Measurements from ENCODE around the gene ZNF668. TPM values are rescaled to one million over a fixed set of nuclear protein-coding genes. Genes with fewer than 3 reads are reported as not detected.

The ZNF668 gene
- polyA plus RNA-seq, 2 of the 4 experiments (the other 2 are of a cell fraction) = 4.7 to 10.7 TPM

GRCh38 chr16:31092330-31092729 lies 18.3 kb upstream of the ZNF668 start:
- peaks cover 11% of the 10 kb centered on the region; the same call in 2 of the 3 replicates for H3K4me1 ChIP-seq
- no peak overlapping the region for H3K4me2 ChIP-seq
- DNase-seq (ENCODE audit: low read depth in 1 of 2, low spot score in 1 of 2) (no peak), FAIRE-seq (no peak), ATAC-seq (no peak)
- ChIA-PET POLR2A (interaction anchor here (1.1 to 2.2 kb wide), 5 partner anchors 17 to 107 kb away, joined by 3 to 8 read pairs (median 7); partner anchors contain the start of genes HSD3B7, KAT8, ZNF646 and ZNF668), CTCF (interaction anchor here (1.0 to 12.6 kb wide), 3 partner anchors 51 to 139 kb away, joined by 4 to 97 read pairs (median 5); partner anchors contain the start of gene HSD3B7)
- no peak overlapping the region for H3K4me3 ChIP-seq
- WGBS (ENCODE audit: missing lambda C conversion rate) = 94% methylated on average over 5 of the region's 5 CpGs
- TF ChIP-seq HEYL (CRISPR knock-in tag; IDR thresholded peaks at IDR 0.05) = no peak
- no peak for TF ChIP-seq CTCF (IDR thresholded peaks at IDR 0.05)
- no peak for TF ChIP-seq ZSCAN20 (CRISPR knock-in tag; IDR thresholded peaks at IDR 0.05)
- no peak for TF ChIP-seq SREBF2 (IDR thresholded peaks at IDR 0.05)
- TF ChIP-seq HOXB5 (CRISPR knock-in tag; IDR thresholded peaks at IDR 0.05) = no peak
- no peak for TF ChIP-seq MAFK (IDR thresholded peaks at IDR 0.05; ENCODE audit: partially characterized antibody)
- no peaks in the 10 kb centered on the region for H3K9me3 ChIP-seq
- H3K27ac ChIP-seq = no peak overlapping the region

DNA sequence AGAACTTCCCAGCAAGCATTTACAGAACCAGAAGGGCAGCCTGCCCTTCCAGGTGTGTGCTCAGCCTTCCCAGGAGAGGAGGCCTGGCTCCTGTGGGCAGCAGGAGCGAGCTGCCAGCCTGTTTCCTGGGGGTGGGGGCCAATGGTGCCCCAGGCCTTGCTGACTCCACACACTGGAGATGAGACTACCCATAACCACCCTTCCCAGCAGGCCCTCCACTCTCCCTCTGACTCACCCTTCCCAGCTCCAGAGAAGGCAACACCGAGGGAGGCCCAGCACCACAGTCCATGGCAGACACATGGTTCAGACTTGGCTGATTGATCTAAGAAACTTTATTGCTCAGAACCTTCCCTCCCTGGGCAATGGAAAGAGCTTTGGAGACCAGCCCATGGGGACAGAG lies 16.5 kb upstream of the ZNF668 start:
- Histone ChIP-seq H3K4me3 (no peak overlapping the region), H3K4me1 (peaks cover 11% of the 10 kb centered on the region; the same call in 2 of the 3 replicates), H3K4me2 (no peak overlapping the region), H3K9me3 (no peaks in the 10 kb centered on the region), H3K27ac (no peak overlapping the region)
- ATAC-seq (no peak), FAIRE-seq (no peak), DNase-seq (ENCODE audit: low read depth in 1 of 2, low spot score in 1 of 2) (no peak)
- TF ChIP-seq HMGXB4 (CRISPR knock-in tag; IDR thresholded peaks at IDR 0.05; ENCODE audit: borderline replicate concordance) = no peak
- TF ChIP-seq EHMT2 (IDR thresholded peaks at IDR 0.05; ENCODE audit: low read depth) = no peak
- no peak for TF ChIP-seq HOXA7 (CRISPR knock-in tag; IDR thresholded peaks at IDR 0.05)
- TF ChIP-seq, protein P1, sequence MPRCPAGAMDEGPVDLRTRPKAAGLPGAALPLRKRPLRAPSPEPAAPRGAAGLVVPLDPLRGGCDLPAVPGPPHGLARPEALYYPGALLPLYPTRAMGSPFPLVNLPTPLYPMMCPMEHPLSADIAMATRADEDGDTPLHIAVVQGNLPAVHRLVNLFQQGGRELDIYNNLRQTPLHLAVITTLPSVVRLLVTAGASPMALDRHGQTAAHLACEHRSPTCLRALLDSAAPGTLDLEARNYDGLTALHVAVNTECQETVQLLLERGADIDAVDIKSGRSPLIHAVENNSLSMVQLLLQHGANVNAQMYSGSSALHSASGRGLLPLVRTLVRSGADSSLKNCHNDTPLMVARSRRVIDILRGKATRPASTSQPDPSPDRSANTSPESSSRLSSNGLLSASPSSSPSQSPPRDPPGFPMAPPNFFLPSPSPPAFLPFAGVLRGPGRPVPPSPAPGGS (IDR thresholded peaks at IDR 0.05) = no peak
- TF ChIP-seq KDM1A (IDR thresholded peaks at IDR 0.05; ENCODE audit: low read depth) = no peak
- no peak for TF ChIP-seq NFE2L2 (conservative IDR thresholded peaks at IDR 0.05; ENCODE audit: low read length)
- no peak for TF ChIP-seq JUN (IDR thresholded peaks at IDR 0.05)
- no peak for TF ChIP-seq FOSL2 (IDR thresholded peaks at IDR 0.05)
- no peak for TF ChIP-seq FOSL2 (CRISPR knock-in tag; IDR thresholded peaks at IDR 0.05)
- no peak for TF ChIP-seq SREBF2 (IDR thresholded peaks at IDR 0.05)
- no peak for TF ChIP-seq FOXS1 (CRISPR knock-in tag; IDR thresholded peaks at IDR 0.05)
- TF ChIP-seq ZFP36 (IDR thresholded peaks at IDR 0.05; ENCODE audit: borderline replicate concordance, partially characterized antibody) = no peak
- POLR2A ChIA-PET = no interaction called here
- CTCF ChIA-PET = interaction anchor here (1.0 to 12.6 kb wide), 3 partner anchors 10 to 107 kb away, joined by 3 to 97 read pairs (median 3); partner anchors contain the start of genes HSD3B7, ZNF646 and ZNF668
- 69% methylated on average over 2 of the region's 2 CpGs for WGBS (ENCODE audit: missing lambda C conversion rate)

- 96% methylated on average over 7 of the region's 8 CpGs for WGBS (ENCODE audit: missing lambda C conversion rate)
- Histone ChIP-seq H3K27ac (no peak overlapping the region), H3K9me3 (no peaks in the 10 kb centered on the region), H3K4me1 (peaks cover 11% of the 10 kb centered on the region; the same call in 2 of the 3 replicates), H3K4me2 (no peak overlapping the region), H3K4me3 (no peak overlapping the region)
- ChIA-PET CTCF (interaction anchor here (0.6 to 2.4 kb wide), 4 partner anchors 104 to 331 kb away, joined by 3 to 11 read pairs (median 4); partner anchors contain the start of gene HSD3B7), POLR2A (no interaction called here)
- no peak for ATAC-seq
- no peak for FAIRE-seq
- no peak for DNase-seq (ENCODE audit: low read depth in 1 of 2, low spot score in 1 of 2)
- TF ChIP-seq EHF (CRISPR knock-in tag; IDR thresholded peaks at IDR 0.05) (no peak), CBX8 (IDR thresholded peaks at IDR 0.05) (no peak), USF2 (IDR thresholded peaks at IDR 0.05) (no peak), HES2 (IDR thresholded peaks at IDR 0.05) (no peak), SREBF2 (IDR thresholded peaks at IDR 0.05) (no peak), HMGXB4 (CRISPR knock-in tag; IDR thresholded peaks at IDR 0.05; ENCODE audit: borderline replicate concordance) (no peak), HOXB5 (CRISPR knock-in tag; IDR thresholded peaks at IDR 0.05) (no peak), RARB (CRISPR knock-in tag; IDR thresholded peaks at IDR 0.05) (no peak), NFE2L2 (conservative IDR thresholded peaks at IDR 0.05; ENCODE audit: low read length) (no peak), BHLHE40 (IDR thresholded peaks at IDR 0.05; ENCODE audit: low read depth, low read length) (no peak), EHMT2 (IDR thresholded peaks at IDR 0.05; ENCODE audit: low read depth) (no peak), MAZ (IDR thresholded peaks at IDR 0.05; ENCODE audit: borderline replicate concordance, low read depth, low read length) (no peak)
- TF ChIP-seq, protein P2, sequence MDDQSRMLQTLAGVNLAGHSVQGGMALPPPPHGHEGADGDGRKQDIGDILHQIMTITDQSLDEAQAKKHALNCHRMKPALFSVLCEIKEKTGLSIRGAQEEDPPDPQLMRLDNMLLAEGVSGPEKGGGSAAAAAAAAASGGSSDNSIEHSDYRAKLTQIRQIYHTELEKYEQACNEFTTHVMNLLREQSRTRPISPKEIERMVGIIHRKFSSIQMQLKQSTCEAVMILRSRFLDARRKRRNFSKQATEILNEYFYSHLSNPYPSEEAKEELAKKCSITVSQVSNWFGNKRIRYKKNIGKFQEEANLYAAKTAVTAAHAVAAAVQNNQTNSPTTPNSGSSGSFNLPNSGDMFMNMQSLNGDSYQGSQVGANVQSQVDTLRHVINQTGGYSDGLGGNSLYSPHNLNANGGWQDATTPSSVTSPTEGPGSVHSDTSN (IDR thresholded peaks at IDR 0.05) = no peak
These were observed 15.2 kb upstream of the ZNF668 start for GRCh38 chr16:31089199-31089598.
